ENCODE results near the gene NPTX2. TPM values are rescaled to one million over a fixed set of nuclear protein-coding genes. Genes with fewer than 3 reads are reported as not detected.

NPTX2 gene
- total and polyA plus RNA-seq, 2 of the 8 experiments (the other 6 are each of a cell fraction or from before 2014, with no cell fraction given) = 18.4 to 19.2 TPM

- no peak overlapping the region for H2AFZ ChIP-seq (ENCODE audit: low read length)
- no peaks in the 10 kb centered on the region for H3K9me3 ChIP-seq (ENCODE audit: insufficient read depth in 2 of 2, low read depth in 1 of 2, low read length in 1 of 2)
- ChIA-PET POLR2A (ENCODE audit: partially characterized antibody) (no interaction called here), CTCF (ENCODE audit: partially characterized antibody) (interaction anchor here (1.2 to 1.6 kb wide), 2 partner anchors 8 to 121 kb away, joined by 5 to 6 read pairs; partner anchors contain the start of gene NPTX2)
- H3K36me3 ChIP-seq (ENCODE audit: control insufficient read depth in 2 of 4, insufficient read depth in 4 of 4, low read length in 3 of 4) = no peaks in the 10 kb centered on the region; a peak in 1 of 8 replicates
- H3K79me2 ChIP-seq (ENCODE audit: control insufficient read depth in 1 of 2, insufficient read depth in 2 of 2, low read length in 2 of 2) = no peaks in the 10 kb centered on the region
- no peak overlapping the region for H3K4me2 ChIP-seq (ENCODE audit: insufficient read depth in 1 of 2, low read depth in 2 of 2, low read length in 2 of 2)
- H3K27me3 ChIP-seq (replicated peaks in 1 of 4; ENCODE audit: control insufficient read depth in 3 of 4, extremely low read depth in 1 of 4, insufficient read depth in 3 of 4, low read length in 3 of 4) = peaks cover 0 to 4% (median 2%) of the 10 kb centered on the region in 4 experiments; a peak in 4 of 7 replicates
- no peak overlapping the region for H3K4ac ChIP-seq (replicated peaks; ENCODE audit: insufficient read length, low read depth, low read length)
- H2BK20ac ChIP-seq (ENCODE audit: low read length) = no peak overlapping the region
- peaks cover 0 to 19% (median 7%) of the 10 kb centered on the region in 4 experiments; a peak in 6 of 7 replicates for H3K4me1 ChIP-seq (replicated peaks in 1 of 4; ENCODE audit: control insufficient read depth in 3 of 4, insufficient read depth in 4 of 4, low read length in 3 of 4)
- WGBS, 2 experiments (ENCODE audit: extremely low coverage in 1 of 2, insufficient coverage in 1 of 2, insufficient read length in 1 of 2, insufficient replicate concordance in 2 of 2, low coverage in 1 of 2, low lambda C conversion rate in 2 of 2, missing lambda C conversion rate in 1 of 2) = 95% methylated on average over 21 of the region's 28 CpGs; no CpG with 5 or more reads in 1 of the 2 experiments
- no peak overlapping the region for H2BK15ac ChIP-seq (ENCODE audit: low read length)
- no peaks in the 10 kb centered on the region for H3K79me1 ChIP-seq (ENCODE audit: low read depth, low read length)
- no peak for DNase-seq (ENCODE audit: low read depth in 1 of 2, low spot score in 2 of 2)
- no peak overlapping the region for H3K23ac ChIP-seq (ENCODE audit: insufficient read length)
- H3K18ac ChIP-seq (ENCODE audit: extremely low read depth, low read length) = no peak overlapping the region
- no peak for FAIRE-seq
- H2BK12ac ChIP-seq (ENCODE audit: low read depth, low read length) = no peak overlapping the region
- H3K14ac ChIP-seq (ENCODE audit: insufficient read length) = no peak overlapping the region
- no peak overlapping the region for H2BK5ac ChIP-seq (ENCODE audit: low read depth, low read length)
- peaks cover 0 to 14% of the 10 kb centered on the region in 2 experiments for H4K20me1 ChIP-seq (replicated peaks in 1 of 2; ENCODE audit: control insufficient read depth in 1 of 2, insufficient read depth in 2 of 2, low read length in 2 of 2)
- no peak overlapping the region for H2BK120ac ChIP-seq (replicated peaks; ENCODE audit: low read depth, low read length)
- no peak overlapping the region for H3K27ac ChIP-seq (ENCODE audit: low read depth, low read length)
- no peak overlapping the region for H3K9ac ChIP-seq (replicated peaks in 1 of 4; ENCODE audit: extremely low read depth in 1 of 4, low read depth in 3 of 4, low read length in 3 of 4)
- H4K5ac ChIP-seq (ENCODE audit: insufficient read length, low read depth, low read length) = no peak overlapping the region
- H3K56ac ChIP-seq (replicated peaks; ENCODE audit: insufficient read length, low read depth, low read length) = no peak overlapping the region
- TF ChIP-seq NANOG (IDR thresholded peaks at IDR 0.05; ENCODE audit: insufficient read depth, low read depth, low read length, poor library complexity, severe bottlenecking) (no peak), EGR1 (IDR thresholded peaks at IDR 0.05; ENCODE audit: borderline replicate concordance, low read depth, low read length) (no peak), FOSL1 (IDR thresholded peaks at IDR 0.05; ENCODE audit: insufficient read depth, low read depth, low read length) (no peak), SIN3A (conservative IDR thresholded peaks at IDR 0.05 in 1 of 2, IDR thresholded peaks at IDR 0.05 in 1 of 2; ENCODE audit: low read depth in 1 of 2, low read length in 2 of 2) (no peak), JUN (IDR thresholded peaks at IDR 0.05; ENCODE audit: low read depth, low read length) (no peak)
- no peak overlapping the region for H3K4me3 ChIP-seq (ENCODE audit: extremely low read depth in 1 of 4, insufficient read depth in 2 of 4, low read depth in 3 of 4, low read length in 4 of 4)
- no peaks in the 10 kb centered on the region for H3K23me2 ChIP-seq (ENCODE audit: low read depth, low read length)
- no peak overlapping the region for H4K91ac ChIP-seq (replicated peaks; ENCODE audit: insufficient read length, low read length)
- H2AK5ac ChIP-seq (ENCODE audit: low read depth, low read length) = no peak overlapping the region
- no peak overlapping the region for H4K8ac ChIP-seq (ENCODE audit: extremely low read depth, insufficient read depth, low read length)
Observed at GRCh38 chr7:98624846-98625420, 7.8 kb downstream of the NPTX2 start.
